CD1c-positive myeloid dendritic cell (primary cell): ENCODE data around the gene NAA30.

ENCODE experiments used
- DNase-seq: peaks from one replicate; pipeline ENCODE4 v3.0.0-alpha.2; 2016; ENCODE audit errors: extremely low spot score

The NAA30 gene

DNA sequence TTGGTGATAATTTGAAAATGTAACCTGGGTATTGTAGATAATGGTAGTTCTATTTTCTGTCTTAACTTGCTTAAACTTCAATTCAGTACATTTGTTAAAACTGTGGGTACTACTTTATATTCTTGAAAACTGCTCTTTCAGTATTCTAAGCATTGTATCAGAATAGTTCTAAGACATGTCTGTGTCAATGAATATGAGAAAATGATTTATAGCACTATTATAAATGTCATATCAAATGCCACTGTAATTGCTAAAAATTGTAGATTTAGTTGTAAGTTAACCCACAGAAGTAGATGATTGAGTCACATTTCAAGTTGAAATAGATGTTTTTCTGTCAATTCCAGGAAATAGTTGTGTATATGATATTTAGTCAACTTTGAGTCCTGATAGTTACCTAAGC lies 2.4 kb downstream of the NAA30 start:
- no peak for DNase-seq

DNA sequence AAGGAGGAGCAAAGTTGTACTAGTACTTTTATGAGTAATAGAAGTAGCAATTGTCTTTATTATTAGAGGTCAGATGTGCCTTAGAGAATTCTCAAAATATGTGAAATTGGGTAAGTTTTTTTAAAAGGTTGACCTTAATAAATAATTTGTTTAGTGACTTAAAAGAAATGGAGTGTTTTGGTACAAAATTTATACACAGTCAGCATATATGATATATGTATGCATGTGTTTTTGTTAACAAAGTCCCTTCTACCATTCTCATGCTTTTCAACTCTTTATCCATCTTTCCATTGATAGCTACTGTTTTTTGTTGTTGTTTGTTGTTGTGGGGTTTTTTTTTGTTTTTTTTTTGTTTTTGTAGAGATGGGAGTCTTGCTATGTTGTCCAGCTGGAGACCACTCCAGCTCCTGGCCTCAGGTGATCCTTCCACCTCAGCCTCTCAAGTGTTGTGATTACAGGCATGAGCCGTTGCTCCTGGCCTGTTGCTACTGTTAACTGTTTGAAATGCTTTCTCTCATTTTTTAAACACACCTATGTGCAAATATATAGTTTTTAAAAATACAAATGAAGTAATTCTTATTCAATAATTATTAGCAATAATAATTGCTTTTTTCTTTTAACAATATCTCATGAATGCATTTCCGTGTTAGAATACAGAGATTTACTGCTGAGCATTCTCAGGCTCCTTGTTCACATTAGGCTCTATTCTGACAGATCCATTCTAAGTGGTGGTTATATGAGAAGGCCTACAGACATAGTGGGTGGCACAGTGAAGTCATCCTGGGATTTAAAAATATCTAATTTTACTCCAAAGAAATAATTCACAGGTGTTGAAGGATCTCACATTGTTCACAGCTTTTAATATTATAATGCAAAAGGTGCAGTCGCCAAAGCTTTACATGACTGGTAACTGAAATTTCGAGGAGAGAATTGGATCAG lies 10.4 kb downstream of the NAA30 start:
- no peak for DNase-seq

DNA sequence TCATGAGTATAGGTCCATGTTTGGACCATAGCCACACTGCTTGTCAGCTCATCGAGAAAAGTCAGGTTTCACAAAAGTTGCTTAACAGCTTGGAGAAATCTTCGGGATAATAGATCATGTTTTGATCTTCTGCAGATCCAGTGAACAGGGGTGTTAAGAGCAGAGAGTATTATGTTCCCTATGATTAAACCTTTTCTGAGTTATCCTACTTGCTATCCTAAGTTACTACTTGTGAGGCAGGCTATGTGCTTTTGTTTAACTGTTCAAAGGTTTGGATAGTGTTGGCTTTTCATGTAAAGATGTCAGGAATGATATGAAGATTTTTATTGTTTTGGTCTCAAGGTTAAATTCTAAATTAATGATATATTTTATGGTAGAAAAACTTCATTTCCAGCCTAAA lies 11.1 kb downstream of the NAA30 start:
- no peak for DNase-seq

DNA sequence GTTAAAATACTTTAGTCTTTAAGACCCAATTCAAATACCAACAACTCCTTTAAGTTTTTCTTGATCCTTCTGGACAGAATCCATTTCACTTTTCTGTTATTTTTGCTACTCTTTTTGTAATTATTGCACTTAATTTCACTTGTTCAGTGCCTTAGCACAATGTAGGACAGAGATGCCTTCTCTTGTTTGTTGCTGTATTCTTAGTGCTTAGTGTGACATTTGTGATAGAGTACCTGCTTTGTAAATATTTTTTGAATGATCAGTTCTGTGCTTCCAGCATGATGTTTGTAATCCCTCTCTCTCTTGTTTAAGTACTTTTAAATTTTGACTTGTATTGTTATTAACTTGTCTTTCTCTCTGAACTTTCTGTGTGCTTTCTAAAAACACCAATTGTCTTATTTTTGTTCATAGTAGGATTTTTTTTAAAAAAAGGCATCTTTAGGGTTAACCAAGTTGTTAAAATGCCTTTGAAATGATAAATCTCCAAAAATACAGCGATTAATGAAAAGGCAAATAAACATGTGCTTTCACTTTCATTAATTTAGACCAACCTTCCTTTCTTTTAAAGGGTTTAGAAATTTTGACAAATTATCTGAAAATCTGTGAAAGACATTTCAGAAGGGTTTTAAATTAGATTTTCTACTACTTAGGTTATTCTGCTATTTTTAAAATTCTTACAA lies 11.9 kb downstream of the NAA30 start:
- no peak for DNase-seq

DNA sequence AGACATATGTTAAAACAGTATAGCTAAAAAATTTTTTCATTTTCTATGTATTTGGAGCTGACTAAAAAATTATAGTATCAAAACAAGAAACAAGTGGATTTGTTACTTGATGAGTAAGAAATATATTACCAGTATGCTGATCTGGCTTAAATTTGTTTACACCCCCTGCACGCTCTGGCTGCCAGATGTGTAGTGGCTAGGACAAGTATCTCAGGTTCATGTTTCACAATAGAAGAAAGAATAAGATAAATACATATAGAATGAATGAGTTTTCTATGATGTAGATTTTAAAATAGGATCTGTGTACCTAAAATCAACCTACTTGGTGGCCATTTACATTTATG lies 13.1 kb downstream of the NAA30 start:
- no peak for DNase-seq

DNA sequence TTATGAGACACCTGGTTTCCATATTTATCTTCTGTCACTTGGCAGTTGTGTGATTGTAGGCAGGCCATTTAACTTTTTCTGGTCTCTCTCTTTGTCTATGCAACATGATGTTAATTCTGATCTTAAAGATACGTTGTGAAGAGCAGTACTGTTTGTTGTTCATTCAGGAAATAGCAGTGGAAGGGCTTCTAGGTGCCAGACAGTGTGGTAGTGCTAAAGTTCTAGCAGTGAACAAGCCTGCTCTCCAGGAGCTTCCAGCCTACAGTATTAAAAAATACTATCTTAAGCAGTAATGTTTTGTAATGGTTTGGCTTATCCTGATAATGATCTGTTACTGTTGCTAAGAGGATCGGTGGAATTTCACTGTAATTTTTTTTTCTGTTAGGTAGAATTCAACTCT lies 15.2 kb downstream of the NAA30 start:
- DNase-seq: no peak

DNA sequence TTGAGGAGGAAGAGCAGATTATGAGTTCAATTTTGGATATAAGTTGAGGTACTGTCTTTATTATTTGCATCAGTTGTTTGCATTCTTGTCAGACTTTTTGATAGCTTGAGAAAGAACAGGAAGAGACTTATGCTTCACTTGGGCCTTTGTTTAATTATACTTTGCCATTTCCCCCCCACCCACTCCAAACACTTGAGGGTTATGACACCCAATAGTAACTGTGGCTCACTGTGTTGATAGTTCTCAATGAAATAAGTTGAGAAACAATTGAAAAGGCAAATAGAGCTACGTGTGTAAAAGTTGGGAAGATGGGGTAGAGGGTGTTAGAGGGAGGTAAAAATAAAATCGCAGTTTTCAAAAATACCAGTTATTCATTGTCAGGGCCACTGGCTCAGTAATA lies 17.7 kb downstream of the NAA30 start:
- DNase-seq: no peak

DNA sequence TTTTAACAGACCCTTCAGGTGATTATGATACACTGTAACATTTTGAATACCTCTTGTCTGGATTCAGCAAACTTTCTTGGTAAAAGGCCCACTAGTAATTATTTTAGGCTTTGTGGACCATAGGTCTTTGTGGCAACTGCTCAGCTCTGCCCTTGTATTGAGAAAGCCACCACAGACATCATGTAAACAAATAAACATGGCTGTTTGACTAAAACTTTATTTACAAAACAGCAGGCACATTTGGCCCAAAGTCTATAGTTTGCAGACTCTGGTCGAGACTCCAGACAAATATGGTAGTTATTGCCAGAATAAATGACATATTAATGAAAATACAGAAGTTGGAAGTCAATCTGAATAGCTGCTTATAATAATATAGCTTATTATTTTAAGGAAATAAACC lies 18.2 kb downstream of the NAA30 start:
- no peak for DNase-seq

DNA sequence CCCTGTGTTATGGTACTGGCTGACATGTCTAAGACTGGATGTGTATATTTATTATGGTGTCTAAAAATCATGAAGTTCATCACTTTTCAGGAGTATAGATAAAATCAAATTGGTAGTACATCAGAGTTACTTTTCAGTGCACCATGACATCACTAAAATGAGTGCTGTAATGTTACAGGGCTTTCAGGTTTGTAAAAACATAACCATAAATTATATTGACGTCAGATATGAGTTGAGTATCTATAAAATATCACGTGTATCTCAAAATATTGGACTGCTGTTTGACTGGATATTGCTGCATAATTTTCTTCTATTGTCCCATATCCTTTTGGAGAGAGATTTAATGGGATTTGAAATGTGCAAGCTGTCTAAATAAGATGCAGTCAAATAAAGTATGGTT lies 22.0 kb downstream of the NAA30 start:
- DNase-seq: no peak

DNA sequence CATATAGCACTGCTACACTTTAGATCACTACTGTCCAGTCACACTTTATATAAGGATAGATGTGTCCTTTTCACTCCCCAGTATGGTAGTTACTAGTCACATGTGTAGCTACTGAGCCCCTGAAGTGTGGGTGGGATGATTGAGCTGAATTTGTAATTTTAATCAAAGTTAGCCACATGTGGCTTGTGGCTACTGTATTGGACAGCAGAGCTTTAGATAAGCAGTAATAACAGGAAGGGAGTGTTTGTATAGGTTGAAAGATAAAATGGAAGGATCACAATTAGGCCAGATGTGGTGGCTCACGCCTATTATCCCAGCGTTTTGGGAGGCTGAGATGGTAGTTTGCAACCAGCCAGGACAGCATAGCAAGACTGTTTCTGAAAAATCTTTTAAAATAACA lies 23.5 kb downstream of the NAA30 start:
- no peak for DNase-seq

DNA sequence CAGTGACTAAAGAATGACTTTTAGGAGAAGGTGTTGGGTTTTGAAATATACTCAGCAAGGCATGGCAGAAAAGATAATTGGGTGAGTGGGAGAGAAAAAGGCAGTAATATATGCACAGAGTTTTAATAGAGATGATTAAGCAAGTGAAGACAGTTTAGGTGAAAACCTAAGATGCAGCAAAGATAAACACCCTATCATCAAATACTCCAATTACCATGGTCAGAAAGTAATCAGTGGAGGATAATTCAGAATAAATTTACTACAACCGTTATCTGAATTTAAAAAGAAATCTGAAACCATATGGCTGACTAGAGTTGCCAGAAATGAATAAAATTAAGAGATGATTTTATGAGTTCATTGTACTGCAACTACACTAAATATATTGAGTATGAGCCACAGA lies 26.8 kb downstream of the NAA30 start:
- DNase-seq: no peak

DNA sequence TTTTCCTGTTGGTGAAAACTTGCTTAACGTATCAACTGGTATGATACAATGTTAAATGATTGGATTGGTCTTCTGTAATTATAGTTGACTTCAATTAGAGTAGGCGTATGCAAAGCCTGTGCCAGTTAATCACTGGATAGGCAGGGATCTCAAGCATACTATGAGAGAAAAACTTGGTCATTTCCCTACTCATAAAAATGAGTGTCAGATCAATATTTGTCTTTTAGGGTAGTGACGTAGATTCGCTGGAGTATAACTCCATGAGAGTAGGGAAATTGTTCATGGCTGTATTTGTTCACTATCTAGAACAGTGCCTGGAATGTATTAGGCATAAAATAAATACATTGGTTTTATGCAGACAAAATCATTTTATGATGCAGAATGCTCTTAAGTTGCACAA lies 28.6 kb downstream of the NAA30 start:
- DNase-seq: no peak

DNA sequence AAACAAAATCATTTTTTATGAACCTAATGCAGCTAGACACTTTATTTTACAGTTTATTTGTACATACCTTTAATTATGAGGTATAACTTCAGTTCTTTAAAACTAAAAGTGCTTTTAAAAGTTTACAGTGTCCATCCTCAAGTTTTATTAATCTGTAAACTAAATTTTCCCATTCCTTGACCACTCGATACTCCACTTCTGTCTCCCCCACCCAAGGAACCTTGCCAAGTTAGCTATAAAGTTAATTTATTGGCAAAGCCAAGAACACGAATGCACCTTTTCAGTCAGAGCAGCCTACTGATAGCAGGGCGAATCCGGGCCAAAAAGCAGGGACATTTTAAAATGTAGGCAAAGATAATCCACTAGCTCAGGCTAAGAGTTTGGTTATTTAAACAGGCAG lies 29.6 kb downstream of the NAA30 start:
- DNase-seq: no peak

DNA sequence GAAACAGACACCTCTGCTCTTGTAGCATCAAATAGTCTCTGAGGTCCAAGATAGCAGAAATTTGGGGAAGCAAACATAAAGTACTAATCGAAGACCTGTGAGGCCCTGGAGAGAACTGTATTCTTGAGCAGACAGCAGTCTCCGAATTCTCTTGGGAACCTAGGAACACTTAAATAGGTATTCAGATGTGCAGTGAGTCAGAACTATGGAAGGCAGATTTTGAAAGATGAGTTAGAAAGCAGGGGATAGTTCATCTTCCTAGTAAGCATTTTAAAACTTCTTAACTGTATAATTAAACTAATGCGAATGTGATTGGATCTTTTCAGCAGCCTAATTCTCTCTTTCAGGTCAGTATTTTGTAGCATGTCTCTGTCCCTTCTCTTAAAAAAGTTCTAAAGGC lies 30.6 kb downstream of the NAA30 start:
- DNase-seq: no peak

DNA sequence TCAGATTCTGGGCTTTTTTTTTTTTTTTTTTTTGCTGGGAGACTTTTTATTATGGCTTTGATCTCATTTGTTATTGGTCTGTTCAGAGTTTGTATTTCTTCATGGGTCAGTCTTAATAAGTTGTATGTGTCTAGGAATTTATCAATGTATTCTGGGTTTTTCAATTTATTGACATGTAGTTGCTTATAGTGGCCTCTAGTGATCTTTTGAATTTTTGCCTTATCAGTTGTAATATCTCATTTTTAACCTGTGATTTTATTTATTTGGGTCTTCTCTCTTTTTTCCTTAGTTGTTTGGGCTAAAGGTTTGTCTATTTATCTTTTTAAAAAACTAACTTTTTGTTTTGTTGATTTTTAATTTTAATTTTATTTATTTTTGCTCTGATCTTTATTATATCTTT lies 45.5 kb downstream of the NAA30 start:
- DNase-seq: no peak

DNA sequence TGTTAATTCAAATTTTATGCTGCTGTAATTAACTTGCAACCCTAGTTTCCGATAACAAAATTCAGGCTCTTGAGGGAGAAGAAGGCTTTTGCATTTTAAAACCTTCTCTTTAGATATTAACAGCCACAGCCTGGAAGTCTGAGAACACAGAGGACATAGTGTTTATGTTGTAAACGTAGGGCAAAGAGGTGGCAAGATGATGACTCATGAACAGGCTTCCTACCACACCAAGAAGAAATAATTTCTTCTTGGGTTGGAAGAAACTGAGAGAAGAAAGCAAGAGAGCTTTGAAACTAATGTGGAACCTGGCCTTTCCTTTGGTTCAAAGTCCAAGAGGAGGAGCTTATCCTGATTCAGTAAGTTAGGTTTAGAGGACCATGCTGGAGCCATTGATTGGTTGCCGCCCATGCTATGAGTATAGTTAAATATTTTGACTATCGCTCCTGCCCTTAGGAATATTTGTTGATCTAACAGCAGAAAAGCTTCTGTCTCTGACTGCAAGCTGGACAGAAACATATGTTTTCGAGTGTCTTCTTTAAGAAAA lies 71.5 kb downstream of the NAA30 start:
- DNase-seq: no peak

DNA sequence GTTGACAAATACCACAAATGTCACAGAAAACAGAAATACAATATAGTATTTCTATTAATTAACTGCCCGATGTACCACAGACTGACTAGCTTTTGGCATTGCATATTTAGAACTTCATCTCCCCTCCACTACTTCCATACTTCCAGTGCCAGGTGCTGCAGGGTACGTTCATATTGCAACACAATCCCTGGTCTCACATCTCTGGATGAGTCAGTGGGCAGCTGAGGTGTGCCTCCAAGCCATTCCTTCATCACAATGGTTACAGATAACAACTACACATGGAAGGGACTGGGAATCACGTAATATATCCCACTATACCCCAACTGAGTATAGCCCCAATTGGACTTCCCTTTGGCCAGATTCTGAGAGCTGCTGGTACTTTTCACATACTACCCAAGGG lies 72.2 kb downstream of the NAA30 start:
- DNase-seq: no peak

DNA sequence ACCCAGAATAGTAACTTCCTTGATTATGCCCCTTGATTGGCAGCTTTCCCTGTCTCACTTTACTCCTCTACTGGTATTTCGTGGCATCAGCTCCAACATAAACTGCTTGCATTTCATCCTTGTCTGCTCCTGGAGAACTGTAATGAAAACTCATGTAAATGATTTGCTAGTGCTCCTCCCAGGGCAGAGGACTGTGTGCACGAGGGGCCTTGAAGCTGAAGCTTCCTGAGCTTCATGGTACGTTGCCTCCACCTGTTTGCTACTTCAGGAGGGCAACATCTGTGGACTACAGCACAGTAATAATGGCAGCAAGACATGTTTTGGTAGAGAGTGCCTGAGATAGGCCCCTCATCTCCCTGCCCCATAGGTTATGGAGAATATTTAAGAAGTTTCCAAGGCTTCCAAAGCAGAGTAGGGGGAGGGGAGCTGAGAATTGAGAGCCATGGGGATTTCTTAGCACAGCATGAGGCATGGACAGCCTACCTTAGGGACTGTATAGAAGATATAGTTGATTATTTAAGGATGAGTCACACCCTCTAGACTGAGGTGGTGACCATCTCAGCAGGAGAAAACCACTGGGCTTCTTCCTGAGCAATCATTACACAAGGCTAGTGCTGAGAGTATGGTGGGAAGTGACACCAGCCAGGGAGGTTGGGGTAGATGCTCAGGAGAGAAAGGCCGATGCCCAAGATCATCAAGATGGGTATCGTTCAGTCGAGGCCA lies 73.8 kb downstream of the NAA30 start:
- no peak for DNase-seq
